Ramos (cell line): Measurements from ENCODE around the gene BCAS3.

Experiments
- in situ Hi-C: fragments of 300-500 bp; cut with MboI; formaldehyde crosslinking; loops from one replicate; pipeline ENCODE4 v1.14.3; 2022; ENCODE audit warnings: low sequenced_read_pairs; ENCODE audit not compliant: unreplicated experiment

BCAS3 gene

DNA sequence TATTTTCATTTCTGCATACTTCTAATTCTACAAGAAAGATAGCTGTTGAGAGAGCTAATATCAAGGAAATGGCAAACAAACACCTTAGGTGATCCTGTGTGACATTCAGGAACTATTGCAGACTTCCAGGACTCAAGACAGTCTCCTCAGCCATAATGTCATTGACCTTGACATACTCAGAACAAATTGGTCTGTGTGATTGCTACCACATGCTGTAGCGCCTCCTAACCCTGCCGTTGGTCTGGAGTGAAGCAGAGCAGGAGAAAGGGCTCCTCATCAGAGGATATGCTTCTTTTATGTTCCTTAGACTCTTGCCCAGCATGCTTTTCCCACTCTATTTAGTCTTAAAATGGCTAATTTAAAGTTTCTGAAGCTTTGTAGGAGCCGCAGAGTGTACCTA, 527.8 kb downstream of the BCAS3 start:
- in situ Hi-C loops, result no loop called here

- in situ Hi-C loops, result no loop called here
Observed at GRCh38 chr17:61205931-61206330, 528.3 kb downstream of the BCAS3 start.

DNA sequence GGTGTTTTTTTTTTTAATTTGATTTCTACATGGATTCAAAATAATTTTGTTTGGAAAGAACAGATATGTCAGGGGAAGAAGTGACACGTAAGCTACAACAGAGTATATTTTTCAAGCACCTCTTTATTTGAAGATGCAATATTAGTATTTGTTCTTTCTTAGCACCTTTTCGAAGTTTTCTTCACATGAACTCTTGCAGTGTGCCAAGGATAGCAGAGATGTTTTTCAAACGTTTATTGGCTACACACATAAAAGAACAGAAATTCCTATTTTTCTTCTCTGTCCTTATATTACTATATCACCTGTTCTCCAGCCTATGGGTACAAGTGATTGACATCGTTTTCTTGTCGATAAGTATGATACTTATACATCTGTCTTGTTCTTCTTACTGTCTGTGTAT, 529.3 kb downstream of the BCAS3 start:
- in situ Hi-C loops, result no loop called here

DNA sequence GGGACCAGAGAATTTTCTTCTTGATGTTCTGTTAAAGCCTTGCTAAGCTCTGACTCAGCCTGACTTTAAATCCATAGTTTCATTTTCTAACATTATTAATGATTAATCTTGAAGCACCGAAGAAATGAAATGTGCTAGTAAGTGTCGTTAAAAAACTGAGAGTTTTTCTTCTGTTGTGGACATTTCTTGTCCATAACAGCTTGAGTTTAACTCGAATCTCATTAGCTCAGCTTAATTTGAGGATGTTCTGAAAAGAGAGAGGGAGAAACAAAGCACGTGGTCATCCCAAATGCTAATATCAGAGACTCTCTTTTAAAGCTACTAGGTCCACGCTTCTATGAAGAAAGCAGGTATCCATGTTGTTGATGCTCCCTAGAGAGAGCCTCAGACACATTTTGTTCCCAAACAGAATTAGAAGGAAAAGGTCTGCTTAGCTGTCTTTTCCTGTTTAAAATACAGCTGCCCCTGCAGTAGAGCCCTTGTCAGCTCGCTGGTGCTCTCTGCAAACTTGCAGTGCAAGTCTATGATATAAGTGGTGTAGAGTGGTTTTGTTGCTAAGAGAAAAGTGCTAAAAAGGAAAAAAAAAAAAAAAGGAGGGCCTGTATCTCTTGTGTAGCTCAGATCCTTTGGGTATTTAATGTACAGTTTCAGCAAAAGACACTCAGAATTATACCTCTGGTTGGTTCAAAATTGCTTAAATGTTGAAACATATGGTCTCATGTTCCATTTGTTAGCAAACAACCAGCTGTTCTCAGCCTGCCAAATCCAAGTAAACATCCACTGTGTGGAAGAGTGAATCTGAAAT, 530.9 kb downstream of the BCAS3 start:
- in situ Hi-C loops, result no loop called here

GRCh38 chr17:61209106-61209439, 531.4 kb downstream of the BCAS3 start:
- in situ Hi-C loops, result no loop called here

DNA sequence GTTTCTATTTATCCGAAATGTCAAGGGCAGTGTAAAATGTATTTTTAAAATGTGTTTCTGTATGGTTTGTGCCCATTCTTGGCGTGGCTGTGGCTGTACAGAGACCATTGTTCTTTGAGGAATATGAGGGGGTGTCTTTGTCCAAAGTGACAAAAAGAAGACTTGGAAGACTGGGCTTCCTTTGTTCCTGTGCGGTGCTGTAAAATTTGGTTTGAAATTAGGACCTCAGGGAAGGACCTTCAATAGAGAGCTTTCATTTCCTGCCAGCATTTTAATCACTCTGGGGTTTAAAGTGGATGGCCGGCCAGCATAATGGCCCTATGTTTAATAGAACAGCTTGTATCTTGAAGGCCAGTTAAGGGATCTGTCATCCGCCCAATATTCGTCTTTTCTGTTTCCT, 531.9 kb downstream of the BCAS3 start:
- in situ Hi-C loops, result no loop called here

DNA sequence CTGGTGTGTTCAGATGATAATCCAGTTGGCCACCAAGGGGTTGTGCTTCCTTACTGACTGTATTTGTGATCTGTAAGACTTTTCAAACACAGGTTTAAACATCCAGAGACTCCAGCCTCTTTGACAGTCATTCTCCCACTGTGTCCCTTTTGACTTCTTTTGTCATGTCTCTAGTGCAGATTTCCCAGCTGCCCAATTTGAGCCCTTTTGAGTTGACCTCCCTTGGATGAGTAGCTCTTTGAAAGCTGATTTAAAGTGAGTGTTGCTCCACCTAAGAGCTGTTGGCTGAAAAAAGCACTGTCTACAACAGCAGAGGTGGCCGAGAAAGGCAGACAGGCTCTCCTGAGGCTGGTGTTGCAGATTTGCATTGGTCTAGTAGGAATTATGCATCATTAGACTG, 533.6 kb downstream of the BCAS3 start:
- in situ Hi-C loops, result no loop called here

DNA sequence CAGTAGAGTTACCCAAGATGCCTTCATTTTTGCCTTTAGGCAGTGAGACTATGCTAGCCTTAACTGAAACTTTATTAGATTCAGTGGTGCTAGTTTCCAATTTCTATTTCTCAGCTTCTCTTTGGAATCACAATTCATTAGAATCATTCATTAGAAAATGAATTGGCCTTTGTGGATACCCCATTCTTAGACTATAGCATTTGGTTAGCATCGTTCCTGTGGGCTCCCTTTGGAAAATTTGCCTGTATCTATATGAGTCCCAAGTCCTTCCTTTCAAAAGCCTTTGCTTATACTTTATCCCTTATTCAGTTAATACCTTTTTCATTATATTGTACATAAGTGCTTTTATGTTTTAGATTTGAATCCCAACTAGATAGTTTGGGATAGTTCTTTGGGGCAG, 535.0 kb downstream of the BCAS3 start:
- in situ Hi-C loops, result no loop called here

GRCh38 chr17:61214753-61215152, 537.1 kb downstream of the BCAS3 start:
- in situ Hi-C loops, result no loop called here

DNA sequence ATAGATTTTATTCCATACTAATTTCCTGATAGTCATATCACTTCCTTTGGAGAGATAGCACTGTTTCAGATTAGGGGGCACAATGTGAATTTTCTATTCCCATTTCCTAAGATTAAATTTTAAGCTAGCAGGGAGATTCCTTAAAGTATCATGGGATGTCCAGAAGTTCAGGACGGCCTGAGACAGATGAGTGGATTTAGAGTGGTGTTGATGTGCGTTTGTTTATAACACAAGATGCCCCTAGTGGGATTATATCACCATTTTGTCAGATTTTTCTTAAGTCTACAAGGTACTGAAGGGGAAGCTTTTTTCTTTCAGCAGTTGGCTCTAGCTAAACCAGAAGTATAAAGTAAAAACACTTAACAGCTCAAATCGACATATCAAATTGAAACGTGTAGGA, 538.4 kb downstream of the BCAS3 start:
- in situ Hi-C loops, result no loop called here

- in situ Hi-C loops, result no loop called here
Observed at GRCh38 chr17:61217878-61218437, 540.3 kb downstream of the BCAS3 start.

DNA sequence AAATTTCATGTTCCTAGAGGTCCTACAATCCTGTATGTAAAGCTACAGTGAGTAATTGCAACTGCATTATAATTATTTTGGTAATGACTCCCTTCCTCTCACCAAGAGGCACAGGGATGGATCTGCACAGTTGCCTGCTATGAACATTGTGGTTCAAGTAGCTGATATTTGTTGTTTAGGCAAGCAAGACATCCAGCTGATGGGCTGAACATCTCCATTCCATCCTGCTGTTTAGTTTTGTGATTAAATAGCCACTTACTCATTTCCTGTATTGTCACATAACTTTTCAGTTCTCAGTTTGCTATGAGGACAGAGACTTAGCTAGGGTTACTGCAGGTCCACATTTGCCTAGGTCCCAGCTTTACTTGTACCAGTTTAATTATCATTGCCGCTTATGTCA, 540.8 kb downstream of the BCAS3 start:
- in situ Hi-C loops, result no loop called here

DNA sequence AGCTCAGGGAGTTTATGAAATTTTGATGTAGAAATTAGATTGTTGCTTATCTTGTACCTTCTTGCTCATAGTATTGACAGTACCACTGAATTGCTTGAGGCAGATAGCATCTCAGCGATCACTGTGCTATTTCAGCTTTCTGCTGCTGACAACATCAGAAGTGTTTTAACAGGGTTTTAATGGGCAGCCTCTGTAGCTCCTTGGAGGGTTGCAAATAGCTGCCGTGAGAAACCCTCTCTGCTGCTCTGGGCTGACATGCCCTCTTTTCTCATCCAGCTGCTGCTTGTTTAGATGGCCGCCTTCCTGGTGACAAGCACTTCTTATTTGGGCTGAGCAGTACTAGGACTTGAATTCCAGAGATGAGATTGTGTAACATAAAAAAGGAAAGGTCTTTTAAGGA, 541.8 kb downstream of the BCAS3 start:
- in situ Hi-C loops, result no loop called here

DNA sequence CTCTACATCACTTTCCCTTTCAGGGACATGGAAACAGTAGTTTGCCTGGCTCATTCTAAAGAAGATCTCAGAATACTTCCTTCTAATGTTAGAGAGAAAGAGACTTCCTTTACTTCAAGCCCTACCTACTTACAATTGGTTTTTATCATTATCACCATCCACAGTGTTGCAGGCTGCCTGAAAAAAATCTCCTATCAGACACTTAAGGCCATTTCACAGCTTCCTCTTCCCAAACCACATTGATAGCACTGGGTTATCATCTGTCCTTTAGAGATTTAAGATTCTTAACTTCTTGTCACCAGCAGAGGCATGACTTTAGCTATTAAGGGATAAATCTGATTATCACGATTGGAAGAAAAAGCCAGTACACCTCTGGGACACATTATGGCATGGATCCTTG, 543.5 kb downstream of the BCAS3 start:
- in situ Hi-C loops, result no loop called here

DNA sequence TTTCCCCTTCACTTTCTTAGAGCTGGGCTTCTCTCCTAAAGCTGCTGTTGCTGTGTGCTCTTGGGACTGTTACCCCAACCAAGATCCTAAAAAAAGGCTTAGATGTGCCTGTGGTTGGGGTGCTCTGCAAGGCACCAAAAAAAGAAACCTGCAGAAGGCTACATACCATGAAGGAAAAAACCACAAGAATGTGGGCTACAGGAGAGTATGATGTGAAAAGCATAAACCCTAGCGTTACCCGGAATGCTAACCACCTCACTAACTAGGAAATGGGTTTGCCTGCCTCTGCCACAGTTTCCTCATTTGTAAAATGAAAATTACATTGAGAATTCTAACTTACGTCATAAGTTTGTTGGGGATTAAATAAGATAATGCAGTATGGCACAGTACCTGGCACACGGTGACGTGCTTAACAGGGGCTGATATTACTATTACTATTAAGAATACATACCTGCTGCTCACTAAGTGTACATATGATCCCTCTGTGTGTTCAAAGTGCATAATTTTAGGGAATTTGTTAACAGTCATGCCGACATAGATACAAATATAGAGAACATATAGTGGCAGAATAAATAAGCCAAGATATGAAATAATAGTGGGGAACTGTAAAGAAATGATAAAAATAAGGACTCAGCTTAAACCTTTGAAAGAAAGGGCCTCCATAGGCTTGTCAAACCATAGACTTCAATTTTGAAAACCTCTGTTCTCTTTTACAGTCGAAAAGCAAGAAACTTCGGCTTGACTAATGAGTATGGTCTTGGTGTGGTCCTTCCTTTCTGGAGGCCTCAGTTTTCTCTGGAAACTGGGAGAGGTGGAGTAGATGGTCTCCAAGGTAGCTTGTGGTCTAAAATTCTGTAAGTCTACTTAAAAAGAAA, 544.2 kb downstream of the BCAS3 start:
- in situ Hi-C loops, result no loop called here

DNA sequence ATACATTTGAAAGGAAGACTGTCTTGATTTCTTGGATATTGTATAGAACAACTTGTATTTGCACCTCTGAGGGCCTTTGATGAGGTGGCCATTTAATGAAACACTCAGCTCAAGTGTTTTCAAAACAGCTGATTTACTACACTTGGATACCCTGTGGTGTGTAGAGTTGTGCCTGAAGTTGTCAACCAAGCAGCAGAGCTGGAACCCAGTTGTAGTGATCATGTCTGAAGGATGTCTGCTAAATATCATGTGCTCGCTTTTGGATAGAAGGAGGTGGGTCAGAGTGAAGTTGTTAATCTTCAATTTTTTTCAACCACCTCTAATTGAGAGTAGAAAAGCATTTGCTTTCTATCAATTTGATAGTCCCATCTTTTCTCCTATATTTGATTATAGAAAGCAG, 546.1 kb downstream of the BCAS3 start:
- in situ Hi-C loops, result no loop called here

GRCh38 chr17:61225178-61225882, 547.7 kb downstream of the BCAS3 start:
- in situ Hi-C loops, result no loop called here

- in situ Hi-C loops, result no loop called here
Observed at GRCh38 chr17:61227866-61228265, 550.2 kb downstream of the BCAS3 start.

GRCh38 chr17:61230461-61230860, 552.8 kb downstream of the BCAS3 start:
- in situ Hi-C loops, result no loop called here

DNA sequence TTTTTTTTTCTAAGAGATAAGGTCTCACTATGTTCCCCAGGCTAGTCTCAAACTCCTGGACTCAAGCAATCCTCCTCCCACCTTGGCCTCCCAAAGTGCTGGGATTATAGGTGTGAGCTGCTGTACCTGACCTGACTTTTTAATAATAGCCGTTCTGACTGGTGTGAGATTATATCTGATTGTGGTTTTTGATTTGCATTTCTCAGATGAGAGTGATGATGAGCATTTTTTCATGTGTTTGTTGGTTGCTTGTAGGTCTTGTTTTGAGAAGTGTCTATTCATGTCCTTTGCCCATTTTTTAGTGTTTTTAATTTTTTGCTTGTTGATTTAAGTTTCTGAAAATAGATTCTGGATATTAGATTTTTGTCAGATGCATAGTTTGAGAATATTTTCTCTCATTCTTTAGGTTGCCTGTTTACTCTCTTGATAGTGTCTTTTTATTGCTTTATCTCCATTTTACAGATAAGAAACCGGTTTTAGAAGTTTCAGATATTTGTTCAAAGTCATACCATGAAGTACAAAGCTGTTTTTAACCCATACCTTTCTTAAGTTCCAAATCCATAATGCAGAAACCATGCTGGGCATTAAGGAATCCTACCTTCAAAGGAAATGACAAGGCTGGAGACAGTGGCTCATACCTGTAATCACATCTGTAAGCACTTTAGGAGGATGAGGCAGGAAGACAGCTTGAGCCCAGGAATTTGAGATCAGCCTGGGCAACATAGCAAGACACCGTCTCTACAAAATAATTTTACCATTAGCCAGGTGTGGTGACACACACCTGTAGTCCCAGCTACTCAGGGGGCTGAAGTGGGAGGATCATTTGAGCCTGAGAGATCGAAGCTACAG, 553.5 kb downstream of the BCAS3 start:
- in situ Hi-C loops, result no loop called here
